ENCODE data around the gene DGKE. TPM values are rescaled to one million over a fixed set of nuclear protein-coding genes. Genes with fewer than 3 reads are reported as not detected.

DGKE gene
- total RNA-seq, 1 experiment from 2014 or later: 19.1 TPM

DNA sequence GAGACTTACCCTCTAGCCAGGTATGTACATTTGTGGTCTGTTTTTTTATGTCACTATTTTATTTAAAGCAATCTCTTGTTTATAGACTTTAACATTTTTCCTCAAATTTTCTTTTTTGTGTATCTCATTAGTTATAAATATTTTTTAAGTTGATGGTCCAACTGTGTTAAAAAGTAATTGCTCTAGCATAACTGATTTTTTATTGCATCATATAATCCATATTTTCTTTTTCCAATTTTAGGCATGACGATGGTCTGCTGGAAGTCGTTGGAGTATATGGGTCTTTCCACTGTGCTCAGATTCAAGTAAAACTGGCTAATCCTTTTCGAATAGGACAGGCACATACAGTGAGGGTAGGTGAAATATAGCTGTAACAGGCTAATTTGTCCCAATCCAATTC lies 27.9 kb downstream of the DGKE start:
- Histone ChIP-seq H3K36me3 (ENCODE audit: control insufficient read depth, insufficient read depth, low read length) (peaks cover 24% of the 10 kb centered on the region; the same call in 1 of the 2 replicates), H3K27ac (ENCODE audit: low read length) (no peak overlapping the region), H3K9me3 (ENCODE audit: control insufficient read depth, insufficient read depth, low read depth, low read length) (no peaks in the 10 kb centered on the region), H3K4me3 (ENCODE audit: low read depth in 2 of 2, low read length in 2 of 2) (no peak overlapping the region), H3K4me1 (ENCODE audit: control insufficient read depth, insufficient read depth, low read length) (no peaks in the 10 kb centered on the region), H3K27me3 (ENCODE audit: control insufficient read depth, insufficient read depth, low read length) (no peaks in the 10 kb centered on the region)
- in situ Hi-C loops (cut with HindIII; ENCODE audit: low pct_unique_long_range_greater_than_20kb, low sequenced_read_pairs): no loop called here
- ChIA-PET POLR2A (no interaction called here), CTCF (no interaction called here)
- intact Hi-C loops (cut with micrococcal nuclease; ENCODE audit: unreplicated experiment): no loop called here
- ATAC-seq (no peak), DNase-seq (ENCODE audit: low read depth, low spot score) (no peak)
- TF ChIP-seq TCF7L2 (IDR thresholded peaks at IDR 0.05; ENCODE audit: low read depth, low read length): no peak
- TF ChIP-seq, protein P1, sequence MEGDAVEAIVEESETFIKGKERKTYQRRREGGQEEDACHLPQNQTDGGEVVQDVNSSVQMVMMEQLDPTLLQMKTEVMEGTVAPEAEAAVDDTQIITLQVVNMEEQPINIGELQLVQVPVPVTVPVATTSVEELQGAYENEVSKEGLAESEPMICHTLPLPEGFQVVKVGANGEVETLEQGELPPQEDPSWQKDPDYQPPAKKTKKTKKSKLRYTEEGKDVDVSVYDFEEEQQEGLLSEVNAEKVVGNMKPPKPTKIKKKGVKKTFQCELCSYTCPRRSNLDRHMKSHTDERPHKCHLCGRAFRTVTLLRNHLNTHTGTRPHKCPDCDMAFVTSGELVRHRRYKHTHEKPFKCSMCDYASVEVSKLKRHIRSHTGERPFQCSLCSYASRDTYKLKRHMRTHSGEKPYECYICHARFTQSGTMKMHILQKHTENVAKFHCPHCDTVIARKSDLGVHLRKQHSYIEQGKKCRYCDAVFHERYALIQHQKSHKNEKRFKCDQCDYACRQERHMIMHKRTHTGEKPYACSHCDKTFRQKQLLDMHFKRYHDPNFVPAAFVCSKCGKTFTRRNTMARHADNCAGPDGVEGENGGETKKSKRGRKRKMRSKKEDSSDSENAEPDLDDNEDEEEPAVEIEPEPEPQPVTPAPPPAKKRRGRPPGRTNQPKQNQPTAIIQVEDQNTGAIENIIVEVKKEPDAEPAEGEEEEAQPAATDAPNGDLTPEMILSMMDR (IDR thresholded peaks at IDR 0.05): no peak
- no peak for TF ChIP-seq POLR2AphosphoS5 (IDR thresholded peaks at IDR 0.05; ENCODE audit: low read depth, low read length)
- TF ChIP-seq SIN3A (IDR thresholded peaks at IDR 0.05; ENCODE audit: borderline replicate concordance, insufficient read depth, low read depth, low read length): no peak
- no TSS peak for BruUV-seq (replicated peaks)

DNA sequence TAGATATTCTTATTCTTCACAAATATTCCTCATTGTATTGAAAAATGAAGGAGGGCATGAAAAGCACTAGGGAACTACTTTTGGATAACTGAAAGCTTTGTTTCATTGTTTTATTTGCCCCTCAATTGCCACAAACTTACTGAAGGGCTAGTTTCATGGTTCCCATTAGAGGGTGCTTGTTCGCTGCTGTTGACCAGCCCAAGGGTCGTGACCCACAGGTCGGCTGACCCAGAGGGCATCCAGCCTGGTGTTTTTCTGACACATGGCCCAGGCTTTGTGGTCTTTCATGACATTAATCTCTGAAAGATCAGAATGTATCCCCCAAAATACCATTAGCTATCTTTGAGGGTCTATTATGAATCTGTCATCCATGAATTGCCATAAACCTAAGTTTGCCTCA lies 30.0 kb downstream of the DGKE start:
- in situ Hi-C loops (cut with HindIII; ENCODE audit: low pct_unique_long_range_greater_than_20kb, low sequenced_read_pairs) (no loop called here), intact Hi-C loops (cut with micrococcal nuclease; ENCODE audit: unreplicated experiment) (no loop called here)
- CTCF ChIA-PET: interaction anchor here (0.6 kb wide), 1 partner anchor 393 kb away, joined by 5 read pairs; no protein-coding TSS in a partner anchor
- peaks cover 15% of the 10 kb centered on the region; the same call in 1 of the 2 replicates for H3K36me3 ChIP-seq (ENCODE audit: control insufficient read depth, insufficient read depth, low read length)
- H3K9me3 ChIP-seq (ENCODE audit: control insufficient read depth, insufficient read depth, low read depth, low read length): no peaks in the 10 kb centered on the region
- TF ChIP-seq, protein P2, sequence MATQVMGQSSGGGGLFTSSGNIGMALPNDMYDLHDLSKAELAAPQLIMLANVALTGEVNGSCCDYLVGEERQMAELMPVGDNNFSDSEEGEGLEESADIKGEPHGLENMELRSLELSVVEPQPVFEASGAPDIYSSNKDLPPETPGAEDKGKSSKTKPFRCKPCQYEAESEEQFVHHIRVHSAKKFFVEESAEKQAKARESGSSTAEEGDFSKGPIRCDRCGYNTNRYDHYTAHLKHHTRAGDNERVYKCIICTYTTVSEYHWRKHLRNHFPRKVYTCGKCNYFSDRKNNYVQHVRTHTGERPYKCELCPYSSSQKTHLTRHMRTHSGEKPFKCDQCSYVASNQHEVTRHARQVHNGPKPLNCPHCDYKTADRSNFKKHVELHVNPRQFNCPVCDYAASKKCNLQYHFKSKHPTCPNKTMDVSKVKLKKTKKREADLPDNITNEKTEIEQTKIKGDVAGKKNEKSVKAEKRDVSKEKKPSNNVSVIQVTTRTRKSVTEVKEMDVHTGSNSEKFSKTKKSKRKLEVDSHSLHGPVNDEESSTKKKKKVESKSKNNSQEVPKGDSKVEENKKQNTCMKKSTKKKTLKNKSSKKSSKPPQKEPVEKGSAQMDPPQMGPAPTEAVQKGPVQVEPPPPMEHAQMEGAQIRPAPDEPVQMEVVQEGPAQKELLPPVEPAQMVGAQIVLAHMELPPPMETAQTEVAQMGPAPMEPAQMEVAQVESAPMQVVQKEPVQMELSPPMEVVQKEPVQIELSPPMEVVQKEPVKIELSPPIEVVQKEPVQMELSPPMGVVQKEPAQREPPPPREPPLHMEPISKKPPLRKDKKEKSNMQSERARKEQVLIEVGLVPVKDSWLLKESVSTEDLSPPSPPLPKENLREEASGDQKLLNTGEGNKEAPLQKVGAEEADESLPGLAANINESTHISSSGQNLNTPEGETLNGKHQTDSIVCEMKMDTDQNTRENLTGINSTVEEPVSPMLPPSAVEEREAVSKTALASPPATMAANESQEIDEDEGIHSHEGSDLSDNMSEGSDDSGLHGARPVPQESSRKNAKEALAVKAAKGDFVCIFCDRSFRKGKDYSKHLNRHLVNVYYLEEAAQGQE (IDR thresholded peaks at IDR 0.05; ENCODE audit: insufficient read depth in 1 of 2, low read depth in 2 of 2, low read length in 1 of 2): no peak
- TF ChIP-seq, protein P1 (IDR thresholded peaks at IDR 0.05): no peak
- TF ChIP-seq POLR2AphosphoS5 (IDR thresholded peaks at IDR 0.05; ENCODE audit: low read depth, low read length) (no peak), TCF7L2 (IDR thresholded peaks at IDR 0.05; ENCODE audit: low read depth, low read length) (no peak), SIN3A (IDR thresholded peaks at IDR 0.05; ENCODE audit: borderline replicate concordance, insufficient read depth, low read depth, low read length) (no peak)
- H3K4me1 ChIP-seq (ENCODE audit: control insufficient read depth, insufficient read depth, low read length): no peaks in the 10 kb centered on the region
- DNase-seq (ENCODE audit: low read depth, low spot score) (no peak), ATAC-seq (no peak)
- H3K4me3 ChIP-seq (ENCODE audit: low read depth in 2 of 2, low read length in 2 of 2): no peak overlapping the region
- H3K27ac ChIP-seq (ENCODE audit: low read length): no peak overlapping the region
- no TSS peak for BruUV-seq (replicated peaks)
- H3K27me3 ChIP-seq (ENCODE audit: control insufficient read depth, insufficient read depth, low read length): no peaks in the 10 kb centered on the region
- POLR2A ChIA-PET: interaction anchor here (0.6 to 1.1 kb wide), 4 partner anchors 18 to 206 kb away, joined by 3 to 6 read pairs (median 3); no protein-coding TSS in a partner anchor
